Stimulated activated CD8-positive, alpha-beta memory T cell treated with anti-CD3 and anti-CD28 coated beads, Interleukin-7, amount 100 ng/mL, for 48 hours (primary cell): ENCODE results near the gene CRIP3.
"Not testable (repeated sequence)": the region's sequence is repeated elsewhere in the genome, so short reads cannot be mapped to it uniquely, and the experiment has no call there.

ENCODE experiments used
- DNase-seq, 2 donors: peaks; one replicate each; pipeline ENCODE4 v3.0.0-alpha.2; 2020; ENCODE audit warnings: low read depth in 1 of 2; ENCODE audit errors: extremely low read depth in 1 of 2

Gene CRIP3

GRCh38 chr6:43307451-43308100 is 1.1 kb downstream of the CRIP3 start:
- DNase-seq, result no peak

GRCh38 chr6:43306086-43306485 is 2.5 kb downstream of the CRIP3 start:
- DNase-seq, result no peak

- DNase-seq, result no peak
These were observed 3.7 kb downstream of the CRIP3 start for GRCh38 chr6:43304882-43305281.

GRCh38 chr6:43304361-43304760 is 4.3 kb downstream of the CRIP3 start:
- no peak for DNase-seq

GRCh38 chr6:43303751-43304331 is 4.8 kb downstream of the CRIP3 start:
- no peak for DNase-seq

- not testable (repeated sequence) for DNase-seq
These were observed 5.6 kb downstream of the CRIP3 start for GRCh38 chr6:43303006-43303405.

- DNase-seq, result no peak
These were observed 6.5 kb downstream of the CRIP3 start for GRCh38 chr6:43302126-43302525.

- no peak for DNase-seq
These were observed 7.3 kb downstream of the CRIP3 start for GRCh38 chr6:43301081-43301870.

- no peak for DNase-seq
These were observed 9.0 kb downstream of the CRIP3 start for GRCh38 chr6:43299338-43300293.

- no peak for DNase-seq
These were observed 9.9 kb downstream of the CRIP3 start for GRCh38 chr6:43298565-43299337.

GRCh38 chr6:43297644-43298564 is 10.7 kb downstream of the CRIP3 start, which contains the start of gene SLC22A7:
TSS of gene SLC22A7 (plus strand) at chr6:43298260. CDS start at chr6:43298359, 99 bp downstream.
- no peak for DNase-seq

GRCh38 chr6:43296780-43297497 is 11.7 kb downstream of the CRIP3 start:
- DNase-seq, result no peak

- no peak for DNase-seq
These were observed 13.2 kb downstream of the CRIP3 start for GRCh38 chr6:43295456-43295855.

GRCh38 chr6:43294536-43294935 is 14.1 kb downstream of the CRIP3 start:
- no peak for DNase-seq

- no peak for DNase-seq
These were observed 14.9 kb downstream of the CRIP3 start for GRCh38 chr6:43293698-43294097.

- no peak for DNase-seq
These were observed 15.8 kb downstream of the CRIP3 start for GRCh38 chr6:43292763-43293318.

GRCh38 chr6:43292341-43292740 is 16.3 kb downstream of the CRIP3 start:
- DNase-seq, result no peak

GRCh38 chr6:43291708-43292107 is 16.9 kb downstream of the CRIP3 start:
- no peak for DNase-seq
